Measurements from ENCODE around the gene AUTS2. TPM values are rescaled to one million over a fixed set of nuclear protein-coding genes. Genes with fewer than 3 reads are reported as not detected.

AUTS2 gene
- total and polyA plus RNA-seq, 4 donors: 4.9 to 24.4 (median 7.0) TPM

DNA sequence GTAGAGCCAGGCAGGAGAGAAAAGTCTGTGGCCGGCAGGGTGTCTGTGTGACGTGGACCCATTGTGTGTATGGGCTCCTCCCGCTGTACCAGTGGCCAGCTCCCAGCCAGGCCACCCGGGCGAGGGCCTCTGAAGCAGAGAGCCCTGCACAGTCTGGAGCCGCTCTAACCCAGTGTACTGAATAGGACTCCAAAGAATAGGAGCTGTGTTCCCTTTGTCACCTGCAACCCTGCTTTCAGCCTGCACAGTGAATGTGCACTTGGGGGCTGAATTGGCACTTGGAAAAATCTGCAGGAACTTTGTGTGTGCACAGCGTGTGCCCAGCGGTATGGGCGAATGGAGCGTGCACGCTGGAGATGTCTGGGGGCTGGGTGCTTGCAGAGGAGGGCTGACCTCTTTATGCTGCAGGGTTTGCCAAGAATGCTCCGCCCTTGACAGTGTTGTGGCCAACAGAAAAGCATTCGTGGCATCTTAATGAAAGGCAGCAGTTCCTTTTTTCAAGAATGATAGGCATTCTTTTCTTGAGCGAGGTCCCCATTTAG is 216.2 kb downstream of the AUTS2 start:
- Histone ChIP-seq H3K9ac (ENCODE audit: low read depth in 1 of 2, low read length in 2 of 2) (no peak overlapping the region), H3K9me3 (ENCODE audit: control insufficient read depth in 4 of 4, low read length in 3 of 4) (no peaks in the 10 kb centered on the region), H3K27me3 (ENCODE audit: control insufficient read depth in 4 of 4, insufficient read depth in 4 of 4, low read length in 3 of 4) (no peaks in the 10 kb centered on the region), H3K27ac (ENCODE audit: low read depth in 1 of 2, low read length in 2 of 2) (no peak overlapping the region), H3K4me1 (ENCODE audit: control insufficient read depth in 4 of 4, insufficient read depth in 4 of 4, low read length in 3 of 4) (no peaks in the 10 kb centered on the region), H3K36me3 (ENCODE audit: control insufficient read depth in 4 of 4, insufficient read depth in 3 of 4, low read depth in 1 of 4, low read length in 3 of 4) (no peaks in the 10 kb centered on the region), H3K4me3 (ENCODE audit: low read depth in 1 of 3, low read length in 3 of 3) (no peak overlapping the region)
- TF ChIP-seq ZBTB33 (IDR thresholded peaks at IDR 0.05): no peak
- TF ChIP-seq GABPA (IDR thresholded peaks at IDR 0.05 in 1 of 2, conservative IDR thresholded peaks at IDR 0.05 in 1 of 2): no peak
- no peak for TF ChIP-seq TAF1 (conservative IDR thresholded peaks at IDR 0.05)
- no peak for TF ChIP-seq RAD21 (IDR thresholded peaks at IDR 0.05)
- no peak for TF ChIP-seq HNF4G (IDR thresholded peaks at IDR 0.05)
- TF ChIP-seq NR2F2 (IDR thresholded peaks at IDR 0.05): no peak
- TF ChIP-seq SP1 (IDR thresholded peaks at IDR 0.05): no peak
- TF ChIP-seq JUND (IDR thresholded peaks at IDR 0.05): no peak
- WGBS: 91% methylated on average over 14 of the region's 14 CpGs
- DNase-seq (ENCODE audit: low spot score): no peak

DNA sequence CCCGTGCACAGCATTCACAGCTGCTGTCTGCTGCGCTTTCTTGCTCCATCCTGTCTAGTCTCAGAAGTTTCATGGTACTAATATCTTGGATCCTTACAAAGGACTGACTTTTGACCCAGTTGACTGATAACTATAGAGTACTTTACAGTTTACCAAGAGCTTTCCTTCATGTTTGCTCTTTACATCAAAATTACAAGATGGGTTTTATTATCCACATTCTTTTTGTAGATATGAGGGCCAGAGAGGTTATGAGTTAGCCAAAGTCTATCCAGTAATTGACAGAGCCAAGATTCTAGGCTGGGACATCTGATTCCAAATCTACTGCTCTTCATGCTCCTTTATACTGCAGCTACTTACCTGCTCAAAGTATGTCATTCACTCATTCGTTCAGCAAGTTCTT is 218.2 kb downstream of the AUTS2 start:
- no peak for DNase-seq (ENCODE audit: low spot score)
- H3K27ac ChIP-seq (ENCODE audit: low read depth in 1 of 2, low read length in 2 of 2): no peak overlapping the region
- no peak overlapping the region for H3K4me3 ChIP-seq (ENCODE audit: low read depth in 1 of 3, low read length in 3 of 3)
- WGBS: 93% methylated on average over 3 of the region's 3 CpGs
- H3K36me3 ChIP-seq (ENCODE audit: control insufficient read depth in 4 of 4, insufficient read depth in 3 of 4, low read depth in 1 of 4, low read length in 3 of 4): no peaks in the 10 kb centered on the region
- H3K9ac ChIP-seq (ENCODE audit: low read depth in 1 of 2, low read length in 2 of 2): no peak overlapping the region
- no peaks in the 10 kb centered on the region for H3K27me3 ChIP-seq (ENCODE audit: control insufficient read depth in 4 of 4, insufficient read depth in 4 of 4, low read length in 3 of 4)
- no peak for TF ChIP-seq HNF4A (conservative IDR thresholded peaks at IDR 0.05)
- TF ChIP-seq ZBTB33 (IDR thresholded peaks at IDR 0.05): no peak
- TF ChIP-seq FOXA2 (IDR thresholded peaks at IDR 0.05): no peak
- TF ChIP-seq, protein P1, sequence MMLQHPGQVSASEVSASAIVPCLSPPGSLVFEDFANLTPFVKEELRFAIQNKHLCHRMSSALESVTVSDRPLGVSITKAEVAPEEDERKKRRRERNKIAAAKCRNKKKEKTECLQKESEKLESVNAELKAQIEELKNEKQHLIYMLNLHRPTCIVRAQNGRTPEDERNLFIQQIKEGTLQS (IDR thresholded peaks at IDR 0.05): no peak
- TF ChIP-seq YY1 (IDR thresholded peaks at IDR 0.05): no peak
- H3K9me3 ChIP-seq (ENCODE audit: control insufficient read depth in 4 of 4, low read length in 3 of 4): no peaks in the 10 kb centered on the region
- H3K4me1 ChIP-seq (ENCODE audit: control insufficient read depth in 4 of 4, insufficient read depth in 4 of 4, low read length in 3 of 4): no peaks in the 10 kb centered on the region

DNA sequence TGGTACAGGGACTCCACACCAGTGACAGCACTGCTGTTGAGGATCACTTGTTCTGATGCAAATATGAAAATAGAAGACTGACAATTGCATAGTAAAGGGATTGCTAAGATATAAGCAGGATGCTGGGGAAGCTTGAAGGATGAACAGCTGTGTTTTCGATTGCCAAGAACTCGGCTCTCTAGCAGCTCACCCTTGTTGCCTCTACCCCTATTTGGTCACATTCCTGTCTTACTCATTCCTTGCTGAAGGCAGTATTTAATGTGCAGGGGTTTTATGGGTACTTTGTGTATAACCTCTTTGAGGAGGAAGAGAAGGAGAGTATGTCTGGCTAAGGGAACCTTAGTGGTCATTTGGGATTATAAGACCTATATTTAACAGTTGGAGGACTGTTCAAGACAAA is 218.8 kb downstream of the AUTS2 start:
- no peak overlapping the region for H3K9ac ChIP-seq (ENCODE audit: low read depth in 1 of 2, low read length in 2 of 2)
- H3K27ac ChIP-seq (ENCODE audit: low read depth in 1 of 2, low read length in 2 of 2): no peak overlapping the region
- no peaks in the 10 kb centered on the region for H3K27me3 ChIP-seq (ENCODE audit: control insufficient read depth in 4 of 4, insufficient read depth in 4 of 4, low read length in 3 of 4)
- H3K36me3 ChIP-seq (ENCODE audit: control insufficient read depth in 4 of 4, insufficient read depth in 3 of 4, low read depth in 1 of 4, low read length in 3 of 4): no peaks in the 10 kb centered on the region
- H3K4me3 ChIP-seq (ENCODE audit: low read depth in 1 of 3, low read length in 3 of 3): no peak overlapping the region
- no peaks in the 10 kb centered on the region for H3K4me1 ChIP-seq (ENCODE audit: control insufficient read depth in 4 of 4, insufficient read depth in 4 of 4, low read length in 3 of 4)
- 77% methylated on average over 2 of the region's 2 CpGs for WGBS
- H3K9me3 ChIP-seq (ENCODE audit: control insufficient read depth in 4 of 4, low read length in 3 of 4): no peaks in the 10 kb centered on the region
- DNase-seq (ENCODE audit: low spot score): no peak
- no peak for TF ChIP-seq RAD21 (IDR thresholded peaks at IDR 0.05)
- TF ChIP-seq, protein P2, sequence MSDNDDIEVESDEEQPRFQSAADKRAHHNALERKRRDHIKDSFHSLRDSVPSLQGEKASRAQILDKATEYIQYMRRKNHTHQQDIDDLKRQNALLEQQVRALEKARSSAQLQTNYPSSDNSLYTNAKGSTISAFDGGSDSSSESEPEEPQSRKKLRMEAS (IDR thresholded peaks at IDR 0.05): no peak
- TF ChIP-seq RXRA (IDR thresholded peaks at IDR 0.05): no peak
- TF ChIP-seq HNF4A (conservative IDR thresholded peaks at IDR 0.05): no peak
- TF ChIP-seq JUND (IDR thresholded peaks at IDR 0.05): no peak
- TF ChIP-seq SP1 (IDR thresholded peaks at IDR 0.05): no peak
- no peak for TF ChIP-seq TAF1 (conservative IDR thresholded peaks at IDR 0.05)
- TF ChIP-seq FOXA1 (IDR thresholded peaks at IDR 0.05): no peak
